Measurements from ENCODE around the gene CNDP2.

Gene CNDP2

GRCh38 chr18:74526488-74526887 lies 30.3 kb downstream of the CNDP2 start:
- Histone ChIP-seq H3K23ac (ENCODE audit: low read length) (no peak overlapping the region), H3K4me3 (ENCODE audit: low read length) (no peak overlapping the region), H2BK15ac (replicated peaks; ENCODE audit: low read depth) (no peak overlapping the region), H3K18ac (ENCODE audit: low read length) (no peak overlapping the region), H2BK120ac (ENCODE audit: low read depth, low read length) (no peak overlapping the region), H4K8ac (ENCODE audit: low read depth, low read length) (no peak overlapping the region), H3K9ac (ENCODE audit: low read length) (no peak overlapping the region), H3K79me2 (ENCODE audit: control insufficient read depth, insufficient read depth, low read length) (no peaks in the 10 kb centered on the region), H3K4me1 (ENCODE audit: control insufficient read depth, low read depth, low read length) (no peaks in the 10 kb centered on the region), H3K56ac (ENCODE audit: low read length) (no peak overlapping the region), H3K4me2 (ENCODE audit: low read length) (no peak overlapping the region), H2BK5ac (ENCODE audit: low read length) (no peak overlapping the region), H3K79me1 (ENCODE audit: low read length) (no peaks in the 10 kb centered on the region), H3K36me3 (ENCODE audit: control insufficient read depth, insufficient read depth, low read length) (peaks cover 3% of the 10 kb centered on the region), H3K27ac (ENCODE audit: low read depth, low read length) (no peak overlapping the region), H2AK5ac (ENCODE audit: low read length) (no peak overlapping the region), H3K4ac (ENCODE audit: low read depth, low read length) (no peak overlapping the region), H3K27me3 (ENCODE audit: insufficient read depth, low read length, poor library complexity) (no peaks in the 10 kb centered on the region), H4K5ac (ENCODE audit: low read length) (no peak overlapping the region)
- DNase-seq, result no peak
- no CpG with 5 or more reads among the region's 2 CpGs for WGBS (ENCODE audit: extremely low coverage, insufficient coverage, low lambda C conversion rate)

- no peak overlapping the region for H3K4me2 ChIP-seq (ENCODE audit: low read length)
- no peaks in the 10 kb centered on the region for H3K36me3 ChIP-seq (ENCODE audit: control insufficient read depth, insufficient read depth, low read length)
- H3K4ac ChIP-seq (ENCODE audit: low read depth, low read length), result no peak overlapping the region
- H3K56ac ChIP-seq (ENCODE audit: low read length), result no peak overlapping the region
- no peak overlapping the region for H3K23ac ChIP-seq (ENCODE audit: low read length)
- no peak overlapping the region for H2BK5ac ChIP-seq (ENCODE audit: low read length)
- no peak for DNase-seq
- H4K8ac ChIP-seq (ENCODE audit: low read depth, low read length), result no peak overlapping the region
- no peak overlapping the region for H3K9ac ChIP-seq (ENCODE audit: low read length)
- no peak overlapping the region for H2AK5ac ChIP-seq (ENCODE audit: low read length)
- no peaks in the 10 kb centered on the region for H3K79me1 ChIP-seq (ENCODE audit: low read length)
- no CpG with 5 or more reads among the region's 1 CpG for WGBS (ENCODE audit: extremely low coverage, insufficient coverage, low lambda C conversion rate)
- H3K27me3 ChIP-seq (ENCODE audit: insufficient read depth, low read length, poor library complexity), result no peaks in the 10 kb centered on the region
- H2BK15ac ChIP-seq (replicated peaks; ENCODE audit: low read depth), result no peak overlapping the region
- H3K27ac ChIP-seq (ENCODE audit: low read depth, low read length), result no peak overlapping the region
- no peak overlapping the region for H4K5ac ChIP-seq (ENCODE audit: low read length)
- H2BK120ac ChIP-seq (ENCODE audit: low read depth, low read length), result no peak overlapping the region
- no peak overlapping the region for H3K4me3 ChIP-seq (ENCODE audit: low read length)
- no peaks in the 10 kb centered on the region for H3K79me2 ChIP-seq (ENCODE audit: control insufficient read depth, insufficient read depth, low read length)
- no peaks in the 10 kb centered on the region for H3K4me1 ChIP-seq (ENCODE audit: control insufficient read depth, low read depth, low read length)
- no peak overlapping the region for H3K18ac ChIP-seq (ENCODE audit: low read length)
Observed at GRCh38 chr18:74528478-74528877, 32.3 kb downstream of the CNDP2 start.

- Histone ChIP-seq H3K18ac (ENCODE audit: low read length) (no peak overlapping the region), H3K4me2 (ENCODE audit: low read length) (no peak overlapping the region)
- no CpG with 5 or more reads among the region's 3 CpGs for whole genome bisulfite sequencing (ENCODE audit: extremely low coverage, insufficient coverage, low lambda C conversion rate)
Observed at GRCh38 chr18:74528913-74529312, 32.8 kb downstream of the CNDP2 start.

DNA sequence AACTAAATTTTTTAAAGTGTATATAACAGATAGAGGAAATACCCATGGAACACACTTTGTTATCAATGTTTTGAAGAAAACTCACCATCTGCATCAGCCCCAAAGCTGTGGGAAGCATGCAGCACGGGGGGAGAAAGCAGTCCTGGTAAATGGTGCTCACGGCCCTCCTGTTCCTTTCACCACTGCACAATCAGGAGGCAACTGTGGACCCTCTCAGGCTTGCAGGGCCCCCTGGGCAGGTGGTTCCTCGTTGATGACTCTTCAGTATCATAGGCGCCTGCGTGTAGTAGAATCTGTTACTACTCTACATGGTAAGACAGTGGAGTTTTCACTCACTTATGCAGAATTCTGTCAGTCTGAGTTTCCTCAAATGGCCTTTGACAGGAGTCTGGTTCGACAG lies 33.2 kb downstream of the CNDP2 start:
- DNase-seq, result no peak
- Histone ChIP-seq H3K4me2 (ENCODE audit: low read length) (no peak overlapping the region), H4K8ac (ENCODE audit: low read depth, low read length) (no peak overlapping the region), H3K56ac (ENCODE audit: low read length) (no peak overlapping the region), H3K4me1 (ENCODE audit: control insufficient read depth, low read depth, low read length) (no peaks in the 10 kb centered on the region), H3K36me3 (ENCODE audit: control insufficient read depth, insufficient read depth, low read length) (no peaks in the 10 kb centered on the region), H2BK5ac (ENCODE audit: low read length) (no peak overlapping the region), H2BK15ac (replicated peaks; ENCODE audit: low read depth) (no peak overlapping the region), H3K27ac (ENCODE audit: low read depth, low read length) (no peak overlapping the region), H3K79me1 (ENCODE audit: low read length) (no peaks in the 10 kb centered on the region), H3K18ac (ENCODE audit: low read length) (no peak overlapping the region), H3K27me3 (ENCODE audit: insufficient read depth, low read length, poor library complexity) (no peaks in the 10 kb centered on the region), H3K79me2 (ENCODE audit: control insufficient read depth, insufficient read depth, low read length) (no peaks in the 10 kb centered on the region), H2BK120ac (ENCODE audit: low read depth, low read length) (no peak overlapping the region), H3K4me3 (ENCODE audit: low read length) (no peak overlapping the region), H2AK5ac (ENCODE audit: low read length) (no peak overlapping the region), H4K5ac (ENCODE audit: low read length) (no peak overlapping the region), H3K4ac (ENCODE audit: low read depth, low read length) (no peak overlapping the region), H3K9ac (ENCODE audit: low read length) (no peak overlapping the region), H3K23ac (ENCODE audit: low read length) (no peak overlapping the region)
- WGBS (ENCODE audit: extremely low coverage, insufficient coverage, low lambda C conversion rate), result no CpG with 5 or more reads among the region's 6 CpGs

More at GRCh38 chr18:74528913-74529312, 32.8 kb downstream of the CNDP2 start:
- Histone ChIP-seq H3K79me1 (ENCODE audit: low read length) (no peaks in the 10 kb centered on the region), H3K27me3 (ENCODE audit: insufficient read depth, low read length, poor library complexity) (no peaks in the 10 kb centered on the region), H2AK5ac (ENCODE audit: low read length) (no peak overlapping the region), H4K5ac (ENCODE audit: low read length) (no peak overlapping the region), H3K9ac (ENCODE audit: low read length) (no peak overlapping the region), H3K56ac (ENCODE audit: low read length) (no peak overlapping the region), H4K8ac (ENCODE audit: low read depth, low read length) (no peak overlapping the region), H3K4ac (ENCODE audit: low read depth, low read length) (no peak overlapping the region), H3K36me3 (ENCODE audit: control insufficient read depth, insufficient read depth, low read length) (no peaks in the 10 kb centered on the region), H3K79me2 (ENCODE audit: control insufficient read depth, insufficient read depth, low read length) (no peaks in the 10 kb centered on the region), H3K27ac (ENCODE audit: low read depth, low read length) (no peak overlapping the region), H2BK15ac (replicated peaks; ENCODE audit: low read depth) (no peak overlapping the region), H3K23ac (ENCODE audit: low read length) (no peak overlapping the region), H3K4me1 (ENCODE audit: control insufficient read depth, low read depth, low read length) (no peaks in the 10 kb centered on the region), H3K4me3 (ENCODE audit: low read length) (no peak overlapping the region), H2BK120ac (ENCODE audit: low read depth, low read length) (no peak overlapping the region), H2BK5ac (ENCODE audit: low read length) (no peak overlapping the region)
- no peak for DNase-seq

GRCh38 chr18:74529811-74530583 lies 33.8 kb downstream of the CNDP2 start:
- no peak overlapping the region for H4K8ac ChIP-seq (ENCODE audit: low read depth, low read length)
- no peak overlapping the region for H2BK15ac ChIP-seq (replicated peaks; ENCODE audit: low read depth)
- H3K9ac ChIP-seq (ENCODE audit: low read length), result no peak overlapping the region
- H3K4me2 ChIP-seq (ENCODE audit: low read length), result no peak overlapping the region
- no peak for DNase-seq
- H3K23ac ChIP-seq (ENCODE audit: low read length), result no peak overlapping the region
- H3K18ac ChIP-seq (ENCODE audit: low read length), result no peak overlapping the region
- no peaks in the 10 kb centered on the region for H3K4me1 ChIP-seq (ENCODE audit: control insufficient read depth, low read depth, low read length)
- H2BK120ac ChIP-seq (ENCODE audit: low read depth, low read length), result no peak overlapping the region
- H2BK5ac ChIP-seq (ENCODE audit: low read length), result no peak overlapping the region
- no peak overlapping the region for H3K56ac ChIP-seq (ENCODE audit: low read length)
- no peak overlapping the region for H3K4ac ChIP-seq (ENCODE audit: low read depth, low read length)
- H3K79me1 ChIP-seq (ENCODE audit: low read length), result no peaks in the 10 kb centered on the region
- H3K4me3 ChIP-seq (ENCODE audit: low read length), result no peak overlapping the region
- H4K5ac ChIP-seq (ENCODE audit: low read length), result no peak overlapping the region
- WGBS (ENCODE audit: extremely low coverage, insufficient coverage, low lambda C conversion rate), result no CpG with 5 or more reads among the region's 25 CpGs
- no peaks in the 10 kb centered on the region for H3K27me3 ChIP-seq (ENCODE audit: insufficient read depth, low read length, poor library complexity)
- no peak overlapping the region for H3K27ac ChIP-seq (ENCODE audit: low read depth, low read length)
- H2AK5ac ChIP-seq (ENCODE audit: low read length), result no peak overlapping the region
- H3K79me2 ChIP-seq (ENCODE audit: control insufficient read depth, insufficient read depth, low read length), result no peaks in the 10 kb centered on the region
- no peaks in the 10 kb centered on the region for H3K36me3 ChIP-seq (ENCODE audit: control insufficient read depth, insufficient read depth, low read length)

- H3K56ac ChIP-seq (ENCODE audit: low read length), result no peak overlapping the region
- no peak overlapping the region for H4K8ac ChIP-seq (ENCODE audit: low read depth, low read length)
- no peak overlapping the region for H3K27ac ChIP-seq (ENCODE audit: low read depth, low read length)
- H2BK120ac ChIP-seq (ENCODE audit: low read depth, low read length), result no peak overlapping the region
- no peak overlapping the region for H3K4me2 ChIP-seq (ENCODE audit: low read length)
- no peaks in the 10 kb centered on the region for H3K27me3 ChIP-seq (ENCODE audit: insufficient read depth, low read length, poor library complexity)
- H3K79me1 ChIP-seq (ENCODE audit: low read length), result no peaks in the 10 kb centered on the region
- H2BK15ac ChIP-seq (replicated peaks; ENCODE audit: low read depth), result no peak overlapping the region
- no peaks in the 10 kb centered on the region for H3K36me3 ChIP-seq (ENCODE audit: control insufficient read depth, insufficient read depth, low read length)
- no peak overlapping the region for H3K18ac ChIP-seq (ENCODE audit: low read length)
- no peak overlapping the region for H3K23ac ChIP-seq (ENCODE audit: low read length)
- no peaks in the 10 kb centered on the region for H3K4me1 ChIP-seq (ENCODE audit: control insufficient read depth, low read depth, low read length)
- H3K9ac ChIP-seq (ENCODE audit: low read length), result no peak overlapping the region
- WGBS (ENCODE audit: extremely low coverage, insufficient coverage, low lambda C conversion rate), result no CpG with 5 or more reads among the region's 6 CpGs
- no peak overlapping the region for H3K4ac ChIP-seq (ENCODE audit: low read depth, low read length)
- no peak overlapping the region for H4K5ac ChIP-seq (ENCODE audit: low read length)
- H3K4me3 ChIP-seq (ENCODE audit: low read length), result no peak overlapping the region
- no peak overlapping the region for H2BK5ac ChIP-seq (ENCODE audit: low read length)
- H3K79me2 ChIP-seq (ENCODE audit: control insufficient read depth, insufficient read depth, low read length), result no peaks in the 10 kb centered on the region
- no peak for DNase-seq
- no peak overlapping the region for H2AK5ac ChIP-seq (ENCODE audit: low read length)
Observed at GRCh38 chr18:74530584-74530862, 34.4 kb downstream of the CNDP2 start.

Data from mesendoderm (in vitro differentiated cells).